Measurements from ENCODE around the gene CTF1. TPM values are rescaled to one million over a fixed set of nuclear protein-coding genes. Genes with fewer than 3 reads are reported as not detected.

Gene CTF1
- total RNA-seq, 1 experiment from 2014 or later, result 1.4 TPM

DNA sequence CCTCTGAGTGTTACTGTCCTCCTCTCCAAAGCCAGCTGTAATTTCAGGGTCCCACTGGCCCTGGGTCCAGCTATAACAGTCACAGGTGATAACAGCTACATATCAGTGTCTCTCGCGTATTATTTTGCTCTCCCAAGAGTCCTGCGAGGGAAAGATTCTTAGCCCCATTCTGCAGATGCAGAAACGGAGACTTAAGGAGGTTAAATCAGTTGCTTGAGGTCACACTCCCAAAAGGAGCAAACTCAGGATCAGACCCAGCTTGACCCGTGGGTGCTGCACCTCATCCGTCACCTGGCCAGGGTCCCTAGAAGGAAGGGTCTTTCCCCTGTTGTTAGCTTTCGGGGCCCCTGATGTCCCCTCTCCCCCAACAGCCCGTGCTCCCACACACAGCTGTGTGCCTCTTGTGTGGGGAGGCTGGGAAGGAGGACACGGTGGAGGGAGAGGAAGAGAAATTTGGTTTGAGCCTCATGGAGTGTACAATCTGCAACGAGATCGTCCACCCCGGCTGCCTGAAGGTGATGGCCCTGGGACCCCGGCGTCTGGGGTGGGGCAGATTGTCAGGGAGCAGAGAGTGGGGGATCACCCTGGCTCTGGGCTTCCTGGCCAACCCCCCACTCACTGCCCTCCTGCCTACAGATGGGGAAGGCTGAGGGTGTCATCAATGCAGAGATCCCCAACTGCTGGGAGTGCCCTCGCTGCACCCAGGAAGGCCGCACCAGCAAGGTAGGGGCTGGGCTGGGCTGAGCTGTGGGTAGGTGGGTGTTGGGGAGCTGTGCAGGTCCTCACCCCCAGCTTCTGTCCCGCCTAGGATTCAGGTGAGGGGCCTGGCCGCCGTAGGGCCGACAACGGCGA lies 30.7 kb downstream of the CTF1 start:
- H3K9ac ChIP-seq (ENCODE audit: low read length), result no peak overlapping the region
- no TSS peak for BruUV-seq (replicated peaks)
- H4K20me1 ChIP-seq (ENCODE audit: insufficient read depth), result no peaks in the 10 kb centered on the region
- peaks cover 7 to 17% of the 10 kb centered on the region in 2 experiments; a peak in 3 of 4 replicates for H3K4me1 ChIP-seq (ENCODE audit: control insufficient read depth in 1 of 2, insufficient read depth in 2 of 2, low read length in 2 of 2)
- TF ChIP-seq, protein P1, sequence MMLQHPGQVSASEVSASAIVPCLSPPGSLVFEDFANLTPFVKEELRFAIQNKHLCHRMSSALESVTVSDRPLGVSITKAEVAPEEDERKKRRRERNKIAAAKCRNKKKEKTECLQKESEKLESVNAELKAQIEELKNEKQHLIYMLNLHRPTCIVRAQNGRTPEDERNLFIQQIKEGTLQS (IDR thresholded peaks at IDR 0.05), result no peak
- TF ChIP-seq POLR2A (IDR thresholded peaks at IDR 0.05; ENCODE audit: borderline replicate concordance, extremely low read depth, insufficient read depth, insufficient read length), result no peak
- TF ChIP-seq FOSL1 (IDR thresholded peaks at IDR 0.05; ENCODE audit: low read depth), result no peak
- TF ChIP-seq, protein P2, sequence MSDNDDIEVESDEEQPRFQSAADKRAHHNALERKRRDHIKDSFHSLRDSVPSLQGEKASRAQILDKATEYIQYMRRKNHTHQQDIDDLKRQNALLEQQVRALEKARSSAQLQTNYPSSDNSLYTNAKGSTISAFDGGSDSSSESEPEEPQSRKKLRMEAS (IDR thresholded peaks at IDR 0.05), result no peak
- TF ChIP-seq EZH2phosphoT487 (IDR thresholded peaks at IDR 0.05; ENCODE audit: borderline replicate concordance), result no peak
- no peak for DNase-seq (ENCODE audit: low read depth, low spot score)
- H3K36me3 ChIP-seq (ENCODE audit: control insufficient read depth in 1 of 2, insufficient read depth in 2 of 2, low read length in 2 of 2), result peaks cover 6 to 20% of the 10 kb centered on the region in 2 experiments
- ChIA-PET CTCF (interaction anchor here (1.0 to 2.0 kb wide), 3 partner anchors 14 to 26 kb away, joined by 5 to 10 read pairs (median 6); no protein-coding TSS in a partner anchor), POLR2A (interaction anchor here (1.2 kb wide), 1 partner anchor 191 kb away, joined by 3 read pairs; the partner anchor contains the start of gene KAT8), RAD21 (ENCODE audit: low non-redundant PET in 1 of 2, low total read pairs in 2 of 2, uncharacterized antibody in 2 of 2, unreplicated experiment in 2 of 2) (no interaction called here)
- ATAC-seq, result no peak
- H3K4me2 ChIP-seq (ENCODE audit: low read length), result 0 out of 2 replicates have a peak overlapping the region, but pooled peaks have one; percentile 7
- H2AFZ ChIP-seq (ENCODE audit: low read depth, low read length, poor library complexity, severe bottlenecking), result no peak overlapping the region
- no peaks in the 10 kb centered on the region for H3K27me3 ChIP-seq (ENCODE audit: insufficient read depth, low read length)
- peaks cover 10% of the 10 kb centered on the region; the same call in 1 of the 2 replicates for H3K79me2 ChIP-seq (ENCODE audit: insufficient read depth, low read length)
- peak overlapping the region; percentile 31; the same call in 1 of the 2 replicates for H3K27ac ChIP-seq (ENCODE audit: low read depth, low read length)
- no peaks in the 10 kb centered on the region for H3K9me2 ChIP-seq (ENCODE audit: insufficient read depth)
- H3K9me3 ChIP-seq (ENCODE audit: control insufficient read depth in 1 of 2, insufficient read depth in 1 of 2, low read depth in 1 of 2, low read length in 2 of 2), result no peaks in the 10 kb centered on the region
- no peak overlapping the region for H3K4me3 ChIP-seq (replicated peaks in 1 of 2; ENCODE audit: low read depth in 1 of 2, low read length in 2 of 2)
- intact Hi-C loops (cut with micrococcal nuclease), result no loop called here

GRCh38 chr16:30927789-30928378 lies 31.5 kb downstream of the CTF1 start:
- no peaks in the 10 kb centered on the region for H3K9me2 ChIP-seq (ENCODE audit: insufficient read depth)
- peak; percentile 70 for ATAC-seq
- peak; percentile 61 for DNase-seq (ENCODE audit: low read depth, low spot score)
- peaks cover 7 to 15% of the 10 kb centered on the region in 2 experiments; a peak in 3 of 4 replicates for H3K4me1 ChIP-seq (ENCODE audit: control insufficient read depth in 1 of 2, insufficient read depth in 2 of 2, low read length in 2 of 2)
- H3K9ac ChIP-seq (ENCODE audit: low read length), result no peak overlapping the region
- H3K9me3 ChIP-seq (ENCODE audit: control insufficient read depth in 1 of 2, insufficient read depth in 1 of 2, low read depth in 1 of 2, low read length in 2 of 2), result no peaks in the 10 kb centered on the region
- H3K4me3 ChIP-seq (replicated peaks in 1 of 2; ENCODE audit: low read depth in 1 of 2, low read length in 2 of 2), result no peak overlapping the region
- H3K4me2 ChIP-seq (ENCODE audit: low read length), result peak overlapping the region; percentile 14; the same call in 1 of the 2 replicates
- peaks cover 10% of the 10 kb centered on the region; the same call in 1 of the 2 replicates for H3K79me2 ChIP-seq (ENCODE audit: insufficient read depth, low read length)
- no peak overlapping the region for H2AFZ ChIP-seq (ENCODE audit: low read depth, low read length, poor library complexity, severe bottlenecking)
- ChIA-PET CTCF (interaction anchor here (1.0 to 1.7 kb wide), 2 partner anchors 14 to 26 kb away, joined by 6 to 10 read pairs; no protein-coding TSS in a partner anchor), RAD21 (ENCODE audit: low non-redundant PET in 1 of 2, low total read pairs in 2 of 2, uncharacterized antibody in 2 of 2, unreplicated experiment in 2 of 2) (no interaction called here), POLR2A (interaction anchor here (0.7 to 1.2 kb wide), 2 partner anchors 12 to 190 kb away, joined by 3 to 4 read pairs; partner anchors contain the start of gene KAT8)
- peaks cover 9 to 26% of the 10 kb centered on the region in 2 experiments for H3K36me3 ChIP-seq (ENCODE audit: control insufficient read depth in 1 of 2, insufficient read depth in 2 of 2, low read length in 2 of 2)
- peak overlapping the region; percentile 31; the same call in 1 of the 2 replicates for H3K27ac ChIP-seq (ENCODE audit: low read depth, low read length)
- no peaks in the 10 kb centered on the region for H3K27me3 ChIP-seq (ENCODE audit: insufficient read depth, low read length)
- BruUV-seq (replicated peaks), result no TSS peak
- intact Hi-C loops (cut with micrococcal nuclease), result no loop called here
- H4K20me1 ChIP-seq (ENCODE audit: insufficient read depth), result no peaks in the 10 kb centered on the region
- TF ChIP-seq POLR2AphosphoS5 (IDR thresholded peaks at IDR 0.05; ENCODE audit: low read depth, low read length) (peak; percentile 40; the same call in 1 of the 2 replicates), SP1 (IDR thresholded peaks at IDR 0.05; ENCODE audit: low read depth) (no peak)

Data from HCT116 (cell line).